ENCODE measurements around the gene ZNF689.
A peak's percentile ranks its signal among the peaks of the same experiment; 100 is the strongest.
"Not testable (repeated sequence)": the region's sequence is repeated elsewhere in the genome, so short reads cannot be mapped to it uniquely, and the experiment has no call there.

Gene ZNF689

GRCh38 chr16:30592871-30593270 lies 17.3 kb downstream of the ZNF689 start:
- no peak for DNase-seq

DNA sequence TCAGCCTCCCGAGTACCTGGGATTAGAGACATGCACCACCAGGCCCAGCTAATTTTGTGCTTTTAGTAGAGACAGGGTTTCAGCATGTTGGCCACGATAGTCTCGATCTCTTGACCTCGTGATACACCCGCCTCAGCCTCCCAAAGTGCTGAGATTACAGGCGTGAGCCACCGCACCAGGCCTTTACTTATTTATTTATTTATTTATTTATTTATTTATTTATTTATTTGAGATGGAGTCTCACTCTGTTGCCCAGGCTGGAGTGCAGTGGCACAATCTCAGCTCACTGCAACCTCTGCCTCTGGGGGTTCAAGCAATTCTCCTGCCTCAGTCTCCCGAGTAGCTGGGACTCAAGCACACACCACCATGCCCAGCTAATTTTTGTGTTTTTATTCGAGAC lies 19.3 kb downstream of the ZNF689 start:
- DNase-seq = not testable (repeated sequence)

DNA sequence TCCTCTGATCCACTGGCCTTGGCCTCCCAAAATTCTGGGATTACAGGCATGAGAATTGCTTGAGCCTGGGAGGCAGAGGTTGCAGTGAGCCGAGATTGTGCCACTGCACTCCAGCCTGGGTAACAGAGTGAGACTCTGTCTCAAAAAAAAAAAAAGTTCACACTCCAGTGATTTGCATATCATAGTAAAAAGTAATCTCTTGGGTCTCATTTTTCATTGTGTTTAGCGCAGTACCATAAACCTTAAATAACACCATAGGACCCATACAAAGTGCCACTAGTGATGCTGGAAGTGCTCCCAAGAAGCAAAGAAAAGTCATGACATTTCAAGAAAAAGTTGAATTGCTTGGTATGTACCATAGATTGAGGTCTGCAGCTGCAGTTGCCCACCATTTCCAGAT lies 20.6 kb downstream of the ZNF689 start:
- DNase-seq = not testable (repeated sequence)

GRCh38 chr16:30588651-30589050 lies 21.5 kb downstream of the ZNF689 start:
- no peak for DNase-seq

GRCh38 chr16:30585400-30586191 lies 24.6 kb downstream of the ZNF689 start, which contains the start of gene ZNF785:
Gene ZNF785 (minus strand): TSS chr16:30585697. CDS start chr16:30585611, 86 bp downstream.
- peak; percentile 99 for DNase-seq

DNA sequence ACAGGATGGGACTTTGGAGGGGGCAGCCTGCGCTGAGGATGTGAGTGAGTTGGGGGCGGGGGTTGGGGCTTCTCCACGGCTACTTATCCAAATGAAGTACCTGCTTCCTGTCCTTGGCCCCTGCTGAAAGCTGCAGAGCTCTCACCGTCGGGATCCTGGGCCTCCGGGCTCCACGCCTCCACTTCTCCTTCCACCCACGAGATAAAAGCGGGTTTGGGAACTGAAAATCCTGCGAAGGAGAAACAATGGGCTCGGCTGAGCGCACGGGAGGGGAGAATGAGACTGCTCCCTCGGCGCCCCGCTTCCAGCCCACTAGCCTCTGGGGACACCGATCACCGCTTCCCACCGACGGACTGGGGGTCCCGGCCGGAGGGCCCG lies 25.2 kb downstream of the ZNF689 start:
- DNase-seq = peak; percentile 9

- no peak for DNase-seq
Measured at GRCh38 chr16:30582611-30583340, 27.4 kb downstream of the ZNF689 start.

GRCh38 chr16:30581457-30581856 lies 28.7 kb downstream of the ZNF689 start:
- no peak for DNase-seq

GRCh38 chr16:30574678-30575077 lies 35.5 kb downstream of the ZNF689 start:
- no peak for DNase-seq

DNA sequence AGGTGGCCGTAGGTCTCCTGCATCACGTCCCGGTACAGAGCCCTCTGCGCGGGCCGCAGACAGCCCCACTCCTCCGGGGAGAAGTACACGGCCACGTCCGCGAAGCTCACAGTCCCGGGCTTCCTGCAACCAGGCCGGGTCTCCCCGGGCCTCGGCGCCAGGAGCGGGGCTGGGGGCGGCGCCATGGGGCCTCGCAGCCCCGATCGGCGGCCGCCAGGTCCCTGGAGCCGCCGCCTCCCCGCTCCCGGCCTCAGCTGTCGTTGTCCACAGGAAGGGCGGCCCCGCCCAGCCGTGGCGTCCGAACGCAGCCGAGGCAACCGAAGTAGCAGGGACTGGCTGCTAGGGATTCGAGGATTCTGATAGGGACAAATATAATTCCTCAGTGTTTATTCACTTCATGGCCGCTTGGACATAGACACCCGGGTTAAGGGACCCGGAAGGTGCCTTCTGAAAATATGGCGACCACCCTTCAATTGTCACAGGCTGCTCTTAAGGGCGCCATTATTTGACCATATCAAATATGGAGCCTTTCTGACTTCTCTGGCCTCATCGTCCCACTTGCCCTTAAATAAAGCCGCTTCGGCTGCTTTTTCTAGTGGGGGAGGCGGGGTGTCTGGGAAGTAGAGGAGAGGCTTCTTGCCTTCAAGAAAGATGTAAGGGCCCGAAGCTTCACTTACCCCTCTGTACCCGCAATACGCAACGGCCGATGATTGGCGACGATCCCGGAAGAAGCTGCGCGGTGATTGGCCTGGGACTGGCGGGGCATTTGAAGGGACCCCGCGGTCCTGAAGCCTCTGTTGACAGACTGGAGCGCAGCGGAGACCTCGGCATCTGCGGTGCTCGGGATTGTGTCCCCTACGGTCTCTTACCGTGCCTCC lies 38.5 kb downstream of the ZNF689 start, which contains the start of gene ZNF688:
Gene ZNF688, minus strand, starts transcription at position 270 of the 878 bp plus-strand sequence. Its CDS starts 85 bp downstream, at position 185.
- peak; percentile 98 for DNase-seq

GRCh38 chr16:30570636-30571444 lies 39.3 kb downstream of the ZNF689 start:
- peak; percentile 19 for DNase-seq

GRCh38 chr16:30569746-30570635 lies 40.2 kb downstream of the ZNF689 start:
- DNase-seq = no peak

- DNase-seq = no peak
Measured at GRCh38 chr16:30569281-30569680, 40.9 kb downstream of the ZNF689 start.

DNA sequence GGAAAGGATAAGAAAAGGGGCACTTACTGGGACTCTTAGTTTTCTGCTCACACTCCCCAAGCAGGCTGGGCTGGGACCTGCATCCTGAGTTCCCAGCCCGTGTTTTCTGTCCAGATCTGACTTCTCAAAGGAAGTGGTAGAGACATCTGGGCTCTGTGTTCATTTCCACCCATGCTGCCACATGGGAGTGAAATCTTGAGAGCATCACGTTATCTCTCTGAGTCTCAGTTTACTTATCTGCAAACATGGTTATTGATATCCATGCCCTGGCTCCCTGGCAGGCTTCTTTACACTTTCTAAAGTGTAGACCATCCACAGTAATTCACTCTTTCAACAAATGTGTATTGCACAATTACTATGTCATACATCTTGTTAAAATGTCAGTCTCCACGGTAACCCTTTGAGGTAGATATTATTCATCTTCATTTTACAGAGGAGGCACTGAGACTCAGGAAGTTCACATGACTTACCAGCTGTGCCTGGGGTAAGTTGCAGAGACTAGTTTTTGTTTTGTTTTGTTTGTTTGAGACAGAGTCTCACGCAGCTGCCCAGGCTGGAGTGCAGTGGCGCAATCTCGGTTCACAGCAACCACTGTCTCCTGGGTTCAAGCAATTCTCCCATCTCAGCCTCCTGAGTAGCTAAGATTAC lies 42.1 kb downstream of the ZNF689 start:
- DNase-seq = peak; percentile 56

- DNase-seq = no peak
Measured at GRCh38 chr16:30567160-30567990, 42.8 kb downstream of the ZNF689 start.

DNA sequence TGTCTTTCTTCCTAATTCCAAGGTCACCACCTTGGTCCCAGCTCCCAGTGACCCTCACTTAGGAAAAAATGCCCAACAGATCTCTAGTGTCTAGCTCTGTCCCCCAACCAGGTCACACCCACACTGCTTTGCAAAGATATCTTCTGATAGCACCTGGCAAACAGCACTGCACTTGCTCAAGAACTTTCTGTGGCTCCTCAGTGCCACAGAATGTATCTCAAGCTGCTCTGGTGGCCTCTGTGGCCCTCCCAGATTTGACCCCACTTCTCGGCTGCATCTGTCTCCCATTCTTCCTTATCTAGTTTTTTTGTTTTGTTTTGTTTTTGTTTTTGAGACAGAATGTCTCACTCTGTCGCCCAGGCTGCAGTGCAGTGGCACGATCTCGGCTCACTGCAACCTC lies 43.7 kb downstream of the ZNF689 start:
- no peak for DNase-seq

- DNase-seq = no peak
Measured at GRCh38 chr16:30565984-30566383, 44.2 kb downstream of the ZNF689 start.

GRCh38 chr16:30565526-30565925 lies 44.7 kb downstream of the ZNF689 start:
- no peak for DNase-seq

DNA sequence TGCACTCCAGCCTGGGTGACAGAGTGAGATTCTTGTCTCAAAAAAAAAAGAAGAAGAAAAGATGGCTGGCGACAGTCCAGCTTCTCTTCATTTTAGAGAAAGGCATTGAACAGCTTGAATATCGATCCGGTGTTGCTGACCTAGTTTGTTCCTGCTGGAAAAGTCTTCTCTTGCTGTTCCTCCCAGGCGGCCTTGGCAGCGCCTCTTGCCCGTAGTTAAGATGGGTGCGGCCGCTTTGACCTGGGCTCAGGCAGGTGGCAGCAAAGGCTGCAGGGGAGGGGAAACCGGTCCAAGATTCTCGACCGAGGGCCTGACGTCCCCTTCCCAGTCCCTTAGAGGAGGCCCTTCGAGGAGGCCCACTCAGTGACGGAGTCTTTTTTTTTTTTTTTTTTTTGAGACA lies 48.2 kb downstream of the ZNF689 start:
- no peak for DNase-seq
